ENCODE results near the gene RIF1.

The RIF1 gene

GRCh38 chr2:151391436-151391835 is 18.3 kb upstream of the RIF1 start:
- TF ChIP-seq SIN3A (IDR thresholded peaks at IDR 0.05; ENCODE audit: borderline replicate concordance, insufficient read depth, low read length) (no peak), FOXP2 (optimal IDR thresholded peaks at IDR 0.05; ENCODE audit: borderline replicate concordance, extremely low read depth, extremely low read length, insufficient read depth) (no peak), TAF1 (IDR thresholded peaks at IDR 0.05; ENCODE audit: borderline replicate concordance, insufficient read depth, low read length) (no peak), POLR2AphosphoS5 (IDR thresholded peaks at IDR 0.05; ENCODE audit: low read depth, low read length) (no peak), REST (IDR thresholded peaks at IDR 0.05; ENCODE audit: insufficient read depth in 1 of 2, low read depth in 2 of 2, low read length in 2 of 2) (no peak)

- no peak for TF ChIP-seq TAF1 (IDR thresholded peaks at IDR 0.05; ENCODE audit: borderline replicate concordance, insufficient read depth, low read length)
- TF ChIP-seq REST (IDR thresholded peaks at IDR 0.05; ENCODE audit: insufficient read depth in 1 of 2, low read depth in 2 of 2, low read length in 2 of 2): no peak
- no peak for TF ChIP-seq POLR2AphosphoS5 (IDR thresholded peaks at IDR 0.05; ENCODE audit: low read depth, low read length)
- no peak for TF ChIP-seq SIN3A (IDR thresholded peaks at IDR 0.05; ENCODE audit: borderline replicate concordance, insufficient read depth, low read length)
- TF ChIP-seq FOXP2 (optimal IDR thresholded peaks at IDR 0.05; ENCODE audit: borderline replicate concordance, extremely low read depth, extremely low read length, insufficient read depth): no peak
These were observed 15.2 kb upstream of the RIF1 start for GRCh38 chr2:151394509-151394908.

- no peak for TF ChIP-seq TAF1 (IDR thresholded peaks at IDR 0.05; ENCODE audit: borderline replicate concordance, insufficient read depth, low read length)
- no peak for TF ChIP-seq REST (IDR thresholded peaks at IDR 0.05; ENCODE audit: insufficient read depth in 1 of 2, low read depth in 2 of 2, low read length in 2 of 2)
- TF ChIP-seq SIN3A (IDR thresholded peaks at IDR 0.05; ENCODE audit: borderline replicate concordance, insufficient read depth, low read length): no peak
These were observed 14.0 kb upstream of the RIF1 start for GRCh38 chr2:151395509-151396374.

GRCh38 chr2:151399981-151400380 is 9.7 kb upstream of the RIF1 start:
- TF ChIP-seq REST (IDR thresholded peaks at IDR 0.05; ENCODE audit: insufficient read depth in 1 of 2, low read depth in 2 of 2, low read length in 2 of 2) (no peak), FOXP2 (optimal IDR thresholded peaks at IDR 0.05; ENCODE audit: borderline replicate concordance, extremely low read depth, extremely low read length, insufficient read depth) (no peak), TAF1 (IDR thresholded peaks at IDR 0.05; ENCODE audit: borderline replicate concordance, insufficient read depth, low read length) (no peak), SIN3A (IDR thresholded peaks at IDR 0.05; ENCODE audit: borderline replicate concordance, insufficient read depth, low read length) (no peak), POLR2AphosphoS5 (IDR thresholded peaks at IDR 0.05; ENCODE audit: low read depth, low read length) (no peak)

Data from PFSK-1 (cell line).